Measurements from ENCODE around the gene TEX19. TPM values are rescaled to one million over a fixed set of nuclear protein-coding genes. Genes with fewer than 3 reads are reported as not detected.

TEX19 gene
- total and polyA plus RNA-seq, 9 of the 15 experiments (the other 6 are each of a cell fraction or from before 2014, with no cell fraction given) = 0.10 to 4.9 (median 1.9) TPM

DNA sequence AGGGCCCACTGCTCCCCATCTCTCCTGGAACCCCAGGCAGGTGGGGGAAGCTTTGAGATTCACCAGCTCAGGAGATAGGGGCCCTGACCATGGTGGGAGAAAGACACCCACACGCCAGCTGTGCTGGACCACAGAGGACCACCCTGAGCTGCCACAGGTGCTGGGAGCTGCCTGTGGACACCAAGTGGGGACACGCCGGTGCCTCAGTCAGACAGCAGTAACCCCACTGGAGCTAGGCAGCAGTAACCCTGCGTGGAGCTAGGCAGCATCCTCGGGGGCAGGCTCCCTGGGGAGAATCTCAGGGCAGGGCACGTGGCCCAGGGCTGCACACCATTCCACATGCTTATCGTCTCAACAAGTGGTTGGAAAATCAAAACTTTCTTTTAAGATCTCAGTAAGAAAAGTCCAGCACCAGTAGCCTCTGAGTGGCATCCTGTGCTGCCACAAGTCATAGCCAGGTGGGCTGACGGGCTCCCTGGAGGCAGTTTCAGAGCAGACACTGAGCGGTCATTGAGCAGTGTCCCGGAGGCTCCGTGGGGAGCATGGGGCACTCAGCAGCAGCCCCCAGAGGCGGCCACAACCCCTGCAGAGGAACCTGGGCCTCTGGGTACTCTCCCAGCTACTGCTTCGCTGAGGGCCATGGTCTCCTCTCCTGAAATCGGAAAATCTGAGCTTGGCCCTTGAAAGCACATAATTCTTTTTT lies 51.1 kb downstream of the TEX19 start:
- H4K20me1 ChIP-seq (replicated peaks; ENCODE audit: control insufficient read depth, insufficient read depth, low read length) = peaks cover 4% of the 10 kb centered on the region
- H3K4me1 ChIP-seq (replicated peaks in 1 of 2; ENCODE audit: control insufficient read depth in 2 of 2, insufficient read depth in 2 of 2, low read length in 2 of 2) = peaks cover 0 to 31% of the 10 kb centered on the region in 2 experiments; a peak in 3 of 5 replicates
- FAIRE-seq (no peak), DNase-seq (ENCODE audit: extremely low read depth in 1 of 4, low spot score in 3 of 4) (no peak), ATAC-seq (no peak)
- no peak overlapping the region for H3K4me3 ChIP-seq
- no TSS peak for BruUV-seq (replicated peaks)
- H2AFZ ChIP-seq (ENCODE audit: low read depth, low read length) = no peak overlapping the region
- TF ChIP-seq BRF1 (IDR thresholded peaks at IDR 0.05; ENCODE audit: borderline replicate concordance, extremely low read depth, insufficient read length) = no peak
- no peak for TF ChIP-seq HDGF (IDR thresholded peaks at IDR 0.05)
- in situ Hi-C loops (cut with MboI) (no loop called here), intact Hi-C loops (cut with micrococcal nuclease) (loop anchor here (10.0 kb wide), 1 partner anchor 145 kb away; no protein-coding TSS in a partner anchor)
- ChIA-PET CTCF (ENCODE audit: low intra/inter-chr PET ratio) (no interaction called here), POLR2A (interaction anchor here (1.0 to 1.5 kb wide), 2 partner anchors 10 to 52 kb away, joined by 3 to 5 read pairs; no protein-coding TSS in a partner anchor)
- peaks cover 5% of the 10 kb centered on the region for H3K9me1 ChIP-seq (ENCODE audit: control insufficient read depth, insufficient read depth, low read length)
- H3K9me3 ChIP-seq (replicated peaks; ENCODE audit: control insufficient read depth, insufficient read depth, low read depth, low read length) = no peaks in the 10 kb centered on the region
- H3K79me2 ChIP-seq (ENCODE audit: control insufficient read depth, insufficient read depth, low read length) = peaks cover 15% of the 10 kb centered on the region; the same call in 2 of the 3 replicates
- peak overlapping the region in 1 of 2 experiments; percentile 70; a peak in 2 of 4 replicates for H3K9ac ChIP-seq (ENCODE audit: insufficient read depth in 1 of 2, low read depth in 2 of 2, low read length in 2 of 2)
- no peak overlapping the region for H3K27ac ChIP-seq (ENCODE audit: extremely low read depth, low read depth, low read length)
- no peaks in the 10 kb centered on the region for H3K27me3 ChIP-seq (ENCODE audit: control insufficient read depth in 2 of 2, insufficient read depth in 2 of 2, low read length in 2 of 2)
- peaks cover 19% of the 10 kb centered on the region; the same call in 2 of the 3 replicates for H3K36me3 ChIP-seq (ENCODE audit: control insufficient read depth, insufficient read depth, low read length)
- no peak overlapping the region for H3K4me2 ChIP-seq (ENCODE audit: insufficient read depth, low read length)
- WGBS (ENCODE audit: insufficient coverage, low coverage, missing lambda C conversion rate) = 86% methylated on average over 13 of the region's 14 CpGs

DNA sequence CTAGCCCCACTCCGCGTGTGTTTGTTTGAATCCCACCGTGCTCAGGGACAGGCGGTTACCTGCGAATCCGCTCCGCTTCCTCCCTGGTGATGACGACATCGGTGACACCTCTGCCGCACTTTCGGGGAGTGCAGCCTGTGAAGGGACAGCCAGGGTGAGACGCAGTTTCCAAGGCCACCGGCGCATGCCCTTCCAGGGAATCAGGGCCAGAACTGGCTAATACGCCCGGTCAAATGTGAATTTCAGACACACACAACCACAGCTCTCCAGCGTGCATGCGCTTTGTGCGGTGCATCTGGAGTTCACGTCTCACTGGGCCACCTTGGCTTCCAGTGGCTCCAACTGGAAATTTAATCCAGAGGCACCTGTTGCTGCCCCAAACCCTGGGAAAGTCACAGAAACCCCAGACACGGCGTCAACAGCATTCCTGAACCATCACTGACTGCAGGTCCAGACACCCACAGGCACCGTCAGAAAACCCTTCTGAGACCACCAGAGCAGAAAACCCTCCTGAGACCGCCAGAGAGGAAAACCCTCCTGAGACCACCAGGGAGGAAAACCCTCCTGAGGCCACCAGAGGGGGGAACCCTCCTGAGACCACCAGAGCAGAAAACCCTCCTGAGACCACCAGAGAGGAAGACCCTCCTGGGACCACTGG lies 52.5 kb downstream of the TEX19 start:
- POLR2A ChIA-PET = interaction anchor here (0.6 kb wide), 1 partner anchor 55 kb away, joined by 3 read pairs; no protein-coding TSS in a partner anchor
- CTCF ChIA-PET (ENCODE audit: low intra/inter-chr PET ratio) = no interaction called here
- ATAC-seq = no peak
- H3K27me3 ChIP-seq (ENCODE audit: control insufficient read depth in 2 of 2, insufficient read depth in 2 of 2, low read length in 2 of 2) = no peaks in the 10 kb centered on the region
- no peak overlapping the region for H2AFZ ChIP-seq (ENCODE audit: low read depth, low read length)
- no peak for DNase-seq (ENCODE audit: extremely low read depth in 1 of 4, low spot score in 3 of 4)
- 93% methylated on average over 23 of the region's 24 CpGs for WGBS (ENCODE audit: insufficient coverage, low coverage, missing lambda C conversion rate)
- H3K9me1 ChIP-seq (ENCODE audit: control insufficient read depth, insufficient read depth, low read length) = peaks cover 5% of the 10 kb centered on the region
- no TSS peak for BruUV-seq (replicated peaks)
- no peaks in the 10 kb centered on the region for H3K9me3 ChIP-seq (replicated peaks; ENCODE audit: control insufficient read depth, insufficient read depth, low read depth, low read length)
- H3K79me2 ChIP-seq (ENCODE audit: control insufficient read depth, insufficient read depth, low read length) = peaks cover 15% of the 10 kb centered on the region; the same call in 2 of the 3 replicates
- intact Hi-C loops (cut with micrococcal nuclease) (loop anchor here (10.0 kb wide), 1 partner anchor 143 kb away; no protein-coding TSS in a partner anchor), in situ Hi-C loops (cut with MboI) (no loop called here)
- H4K20me1 ChIP-seq (replicated peaks; ENCODE audit: control insufficient read depth, insufficient read depth, low read length) = peaks cover 10% of the 10 kb centered on the region
- H3K36me3 ChIP-seq (ENCODE audit: control insufficient read depth, insufficient read depth, low read length) = peaks cover 17% of the 10 kb centered on the region; the same call in 2 of the 3 replicates
- H3K9ac ChIP-seq (ENCODE audit: insufficient read depth in 1 of 2, low read depth in 2 of 2, low read length in 2 of 2) = 0 out of 4 replicates have a peak overlapping the region, but pooled peaks of 1 of the 2 experiments have one; percentile 4
- no peak overlapping the region for H3K4me3 ChIP-seq
- FAIRE-seq = no peak
- H3K4me2 ChIP-seq (ENCODE audit: insufficient read depth, low read length) = no peak overlapping the region
- no peak overlapping the region for H3K27ac ChIP-seq (ENCODE audit: extremely low read depth, low read depth, low read length)
- peaks cover 0 to 35% of the 10 kb centered on the region in 2 experiments; a peak in 3 of 5 replicates for H3K4me1 ChIP-seq (replicated peaks in 1 of 2; ENCODE audit: control insufficient read depth in 2 of 2, insufficient read depth in 2 of 2, low read length in 2 of 2)
- TF ChIP-seq, protein P1, sequence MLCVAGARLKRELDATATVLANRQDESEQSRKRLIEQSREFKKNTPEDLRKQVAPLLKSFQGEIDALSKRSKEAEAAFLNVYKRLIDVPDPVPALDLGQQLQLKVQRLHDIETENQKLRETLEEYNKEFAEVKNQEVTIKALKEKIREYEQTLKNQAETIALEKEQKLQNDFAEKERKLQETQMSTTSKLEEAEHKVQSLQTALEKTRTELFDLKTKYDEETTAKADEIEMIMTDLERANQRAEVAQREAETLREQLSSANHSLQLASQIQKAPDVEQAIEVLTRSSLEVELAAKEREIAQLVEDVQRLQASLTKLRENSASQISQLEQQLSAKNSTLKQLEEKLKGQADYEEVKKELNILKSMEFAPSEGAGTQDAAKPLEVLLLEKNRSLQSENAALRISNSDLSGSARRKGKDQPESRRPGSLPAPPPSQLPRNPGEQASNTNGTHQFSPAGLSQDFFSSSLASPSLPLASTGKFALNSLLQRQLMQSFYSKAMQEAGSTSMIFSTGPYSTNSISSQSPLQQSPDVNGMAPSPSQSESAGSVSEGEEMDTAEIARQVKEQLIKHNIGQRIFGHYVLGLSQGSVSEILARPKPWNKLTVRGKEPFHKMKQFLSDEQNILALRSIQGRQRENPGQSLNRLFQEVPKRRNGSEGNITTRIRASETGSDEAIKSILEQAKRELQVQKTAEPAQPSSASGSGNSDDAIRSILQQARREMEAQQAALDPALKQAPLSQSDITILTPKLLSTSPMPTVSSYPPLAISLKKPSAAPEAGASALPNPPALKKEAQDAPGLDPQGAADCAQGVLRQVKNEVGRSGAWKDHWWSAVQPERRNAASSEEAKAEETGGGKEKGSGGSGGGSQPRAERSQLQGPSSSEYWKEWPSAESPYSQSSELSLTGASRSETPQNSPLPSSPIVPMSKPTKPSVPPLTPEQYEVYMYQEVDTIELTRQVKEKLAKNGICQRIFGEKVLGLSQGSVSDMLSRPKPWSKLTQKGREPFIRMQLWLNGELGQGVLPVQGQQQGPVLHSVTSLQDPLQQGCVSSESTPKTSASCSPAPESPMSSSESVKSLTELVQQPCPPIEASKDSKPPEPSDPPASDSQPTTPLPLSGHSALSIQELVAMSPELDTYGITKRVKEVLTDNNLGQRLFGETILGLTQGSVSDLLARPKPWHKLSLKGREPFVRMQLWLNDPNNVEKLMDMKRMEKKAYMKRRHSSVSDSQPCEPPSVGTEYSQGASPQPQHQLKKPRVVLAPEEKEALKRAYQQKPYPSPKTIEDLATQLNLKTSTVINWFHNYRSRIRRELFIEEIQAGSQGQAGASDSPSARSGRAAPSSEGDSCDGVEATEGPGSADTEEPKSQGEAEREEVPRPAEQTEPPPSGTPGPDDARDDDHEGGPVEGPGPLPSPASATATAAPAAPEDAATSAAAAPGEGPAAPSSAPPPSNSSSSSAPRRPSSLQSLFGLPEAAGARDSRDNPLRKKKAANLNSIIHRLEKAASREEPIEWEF (CRISPR knock-in tag; IDR thresholded peaks at IDR 0.05) = no peak
- TF ChIP-seq, protein P2, sequence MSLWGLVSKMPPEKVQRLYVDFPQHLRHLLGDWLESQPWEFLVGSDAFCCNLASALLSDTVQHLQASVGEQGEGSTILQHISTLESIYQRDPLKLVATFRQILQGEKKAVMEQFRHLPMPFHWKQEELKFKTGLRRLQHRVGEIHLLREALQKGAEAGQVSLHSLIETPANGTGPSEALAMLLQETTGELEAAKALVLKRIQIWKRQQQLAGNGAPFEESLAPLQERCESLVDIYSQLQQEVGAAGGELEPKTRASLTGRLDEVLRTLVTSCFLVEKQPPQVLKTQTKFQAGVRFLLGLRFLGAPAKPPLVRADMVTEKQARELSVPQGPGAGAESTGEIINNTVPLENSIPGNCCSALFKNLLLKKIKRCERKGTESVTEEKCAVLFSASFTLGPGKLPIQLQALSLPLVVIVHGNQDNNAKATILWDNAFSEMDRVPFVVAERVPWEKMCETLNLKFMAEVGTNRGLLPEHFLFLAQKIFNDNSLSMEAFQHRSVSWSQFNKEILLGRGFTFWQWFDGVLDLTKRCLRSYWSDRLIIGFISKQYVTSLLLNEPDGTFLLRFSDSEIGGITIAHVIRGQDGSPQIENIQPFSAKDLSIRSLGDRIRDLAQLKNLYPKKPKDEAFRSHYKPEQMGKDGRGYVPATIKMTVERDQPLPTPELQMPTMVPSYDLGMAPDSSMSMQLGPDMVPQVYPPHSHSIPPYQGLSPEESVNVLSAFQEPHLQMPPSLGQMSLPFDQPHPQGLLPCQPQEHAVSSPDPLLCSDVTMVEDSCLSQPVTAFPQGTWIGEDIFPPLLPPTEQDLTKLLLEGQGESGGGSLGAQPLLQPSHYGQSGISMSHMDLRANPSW (CRISPR knock-in tag; IDR thresholded peaks at IDR 0.05) = no peak
